ENCODE data around the gene PDE11A. TPM values are rescaled to one million over a fixed set of nuclear protein-coding genes. Genes with fewer than 3 reads are reported as not detected.

Gene PDE11A
- total and polyA plus RNA-seq, 2 of the 13 experiments (the other 11 are each of a cell fraction or from before 2014, with no cell fraction given), result 1.2 to 1.7 TPM

GRCh38 chr2:177906041-177906718 lies 166.4 kb downstream of the PDE11A start:
- intact Hi-C loops (cut with micrococcal nuclease; ENCODE audit: unreplicated experiment), result loop anchor here (2.0 to 5.0 kb wide), 3 partner anchors 19 to 166 kb away; partner anchors contain the start of gene PDE11A
- no peak overlapping the region for H3K9ac ChIP-seq (ENCODE audit: insufficient read depth, low read depth, low read length)
- POLR2A ChIA-PET, result no interaction called here
- no peaks in the 10 kb centered on the region for H3K27me3 ChIP-seq (ENCODE audit: control insufficient read depth in 1 of 2, insufficient read depth in 2 of 2, low read length in 2 of 2)
- FAIRE-seq, result peak; percentile 77
- no peaks in the 10 kb centered on the region for H3K9me3 ChIP-seq (ENCODE audit: low read length)
- peak overlapping the region in 1 of 3 experiments; percentile 8; a peak in 1 of 6 replicates for H3K4me3 ChIP-seq (replicated peaks in 1 of 3; ENCODE audit: insufficient read depth in 1 of 3, low read depth in 2 of 3, low read length in 3 of 3)
- WGBS (ENCODE audit: low lambda C conversion rate), result 14% methylated on average over 12 of the region's 12 CpGs
- DNase-seq (ENCODE audit: low spot score), result peak; percentile 53
- H3K4me1 ChIP-seq (ENCODE audit: insufficient read depth, low read length), result no peaks in the 10 kb centered on the region
- no TSS peak for BruUV-seq (replicated peaks)
- peak overlapping the region; percentile 11 for H2AFZ ChIP-seq (ENCODE audit: low read length)
- ATAC-seq, result peak; percentile 100
- H3K36me3 ChIP-seq (replicated peaks in 1 of 2; ENCODE audit: control insufficient read depth in 1 of 2, insufficient read depth in 2 of 2, low read length in 2 of 2), result no peaks in the 10 kb centered on the region
- CTCF ChIA-PET (ENCODE audit: low intra/inter-chr PET ratio, low total read pairs), result no interaction called here
- in situ Hi-C loops (cut with HindIII; ENCODE audit: extremely low pct_ligation_motif_present, low pct_unique_long_range_greater_than_20kb), result no loop called here
- peak overlapping the region; percentile 36 for H3K4me2 ChIP-seq (ENCODE audit: low read depth, low read length)
- H3K27ac ChIP-seq (ENCODE audit: extremely low read length, insufficient read depth, low read length), result no peak overlapping the region
- H4K20me1 ChIP-seq (ENCODE audit: insufficient read depth, low read length), result no peaks in the 10 kb centered on the region
- H3K79me2 ChIP-seq (ENCODE audit: insufficient read depth, low read length), result no peaks in the 10 kb centered on the region
- TF ChIP-seq KDM2A (CRISPR knock-in tag; IDR thresholded peaks at IDR 0.05; ENCODE audit: borderline replicate concordance, low read depth) (peak; percentile 69; the same call in 1 of the 2 replicates), GATAD1 (CRISPR knock-in tag; IDR thresholded peaks at IDR 0.05) (peak; percentile 31; the same call in 1 of the 2 replicates), TEAD3 (CRISPR knock-in tag; optimal IDR thresholded peaks at IDR 0.05; ENCODE audit: borderline replicate concordance) (peak; percentile 53), POLR2AphosphoS5 (IDR thresholded peaks at IDR 0.05; ENCODE audit: low read depth, low read length) (no peak), DNMT1 (CRISPR knock-in tag; IDR thresholded peaks at IDR 0.05) (0 out of 2 replicates have a peak, but pooled peaks have one; percentile 40), GMEB2 (CRISPR knock-in tag; IDR thresholded peaks at IDR 0.05; ENCODE audit: low read depth) (peak; percentile 79), XRCC5 (optimal IDR thresholded peaks at IDR 0.05; ENCODE audit: low read length) (peak; percentile 88), ZNF552 (CRISPR knock-in tag; IDR thresholded peaks at IDR 0.05; ENCODE audit: borderline replicate concordance) (no peak), TBP (CRISPR knock-in tag; IDR thresholded peaks at IDR 0.05) (no peak), ZNF574 (CRISPR knock-in tag; IDR thresholded peaks at IDR 0.05) (peak; percentile 61), ZNF687 (CRISPR knock-in tag; IDR thresholded peaks at IDR 0.05) (peak; percentile 34), ZNF460 (CRISPR knock-in tag; IDR thresholded peaks at IDR 0.05; ENCODE audit: borderline replicate concordance) (no peak), NR2F6 (IDR thresholded peaks at IDR 0.05) (no peak), NR2F6 (CRISPR knock-in tag; IDR thresholded peaks at IDR 0.05) (no peak), KAT2B (IDR thresholded peaks at IDR 0.05; ENCODE audit: borderline replicate concordance, low read depth, low read length) (no peak), ZNF33A (CRISPR knock-in tag; IDR thresholded peaks at IDR 0.05; ENCODE audit: borderline replicate concordance) (no peak), NAIF1 (CRISPR knock-in tag; IDR thresholded peaks at IDR 0.05; ENCODE audit: borderline replicate concordance) (no peak)
